Keratinocyte (primary cell): Measurements from ENCODE around the gene SIRT4. TPM values are rescaled to one million over a fixed set of nuclear protein-coding genes. Genes with fewer than 3 reads are reported as not detected.

Experiments
- DNase-seq: peaks from one replicate; pipeline ENCODE4 v3.0.0-alpha.2; 2011; ENCODE audit warnings: low read depth, missing footprints, low spot score
- FAIRE-seq: peaks from 2 replicates; lab custom pipeline; 2011; peaks lifted over from hg19 to GRCh38; lab: Jason Lieb, UNC
- H2AFZ ChIP-seq: 2 replicates; pipeline ENCODE4 v1.6.0; 2012; ENCODE audit warnings: low read length, control low read depth, inconsistent platforms; ENCODE audit not compliant: control insufficient read depth
- H3K27ac ChIP-seq: 2 replicates; pipeline ENCODE4 v1.5.1; 2011; ENCODE audit warnings: low read length; ENCODE audit not compliant: control insufficient read depth, insufficient read depth
- H3K27me3 ChIP-seq: 3 replicates; pipeline ENCODE4 v1.6.0; 2011; ENCODE audit warnings: low read length; ENCODE audit not compliant: control insufficient read depth, insufficient read depth; ENCODE audit errors: extremely low read depth
- H3K36me3 ChIP-seq, 2 experiments: 2 replicates in 1 of 2; 3 replicates in 1 of 2; pipeline ENCODE4 v1.5.1; 2011; ENCODE audit warnings: low read length in 2 of 2, mild to moderate bottlenecking in 1 of 2; ENCODE audit not compliant: control insufficient read depth in 2 of 2, insufficient read depth in 2 of 2; ENCODE audit errors: extremely low read depth in 1 of 2
- H3K4me1 ChIP-seq: 3 replicates; pipeline ENCODE4 v1.5.1; 2011; ENCODE audit warnings: low read length; ENCODE audit not compliant: control insufficient read depth, insufficient read depth; ENCODE audit errors: extremely low read depth
- H3K4me2 ChIP-seq: 3 replicates; pipeline ENCODE4 v1.6.0; 2011; ENCODE audit warnings: low read depth, low read length; ENCODE audit not compliant: control insufficient read depth, insufficient read depth; ENCODE audit errors: extremely low read depth
- H3K4me3 ChIP-seq, 3 experiments: fragments of 200-600 bp in 1 of 3; sonication (generic) in 1 of 3; 2 replicates in 2 of 3; 3 replicates in 1 of 3; pipeline ENCODE4 v1.5.1; 2011 to 2016; ENCODE audit warnings: low read length in 3 of 3, mild to moderate bottlenecking in 3 of 3, control low read depth in 2 of 3, inconsistent platforms in 1 of 3, low read depth in 1 of 3, mixed read lengths in 1 of 3, mixed run types in 1 of 3, moderate library complexity in 1 of 3; ENCODE audit not compliant: control insufficient read depth in 2 of 3, insufficient read depth in 2 of 3; ENCODE audit errors: extremely low read depth in 1 of 3
- H3K79me2 ChIP-seq: 2 replicates; pipeline ENCODE4 v1.6.0; 2012; ENCODE audit warnings: low read length; ENCODE audit not compliant: control insufficient read depth, insufficient read depth
- H3K9ac ChIP-seq: 3 replicates; pipeline ENCODE4 v1.6.0; 2011; ENCODE audit warnings: low read length; ENCODE audit not compliant: control insufficient read depth, insufficient read depth; ENCODE audit errors: extremely low read depth
- H3K9me1 ChIP-seq: 3 replicates; pipeline ENCODE4 v1.6.0; 2011; ENCODE audit warnings: low read length; ENCODE audit not compliant: control insufficient read depth, insufficient read depth; ENCODE audit errors: extremely low read depth
- H3K9me3 ChIP-seq: 2 replicates; pipeline ENCODE4 v1.5.1; 2012; ENCODE audit warnings: low read depth, low read length; ENCODE audit not compliant: control insufficient read depth
- H4K20me1 ChIP-seq: 3 replicates; pipeline ENCODE4 v1.6.0; 2011; ENCODE audit warnings: low read length; ENCODE audit not compliant: control insufficient read depth, insufficient read depth; ENCODE audit errors: extremely low read depth
- CTCF ChIP-seq, 3 experiments: IDR thresholded peaks in 1 of 3; conservative IDR thresholded peaks in 1 of 3; optimal IDR thresholded peaks in 1 of 3; 2 replicates in 2 of 3; 3 replicates in 1 of 3; pipeline versions ENCODE3 to v1.5.1; 2011; ENCODE audit warnings: low read length in 3 of 3, mild to moderate bottlenecking in 3 of 3, moderate library complexity in 2 of 3, control low read depth in 1 of 3, inconsistent platforms in 1 of 3; ENCODE audit not compliant: insufficient read depth in 2 of 3; ENCODE audit errors: extremely low read depth in 1 of 3
- EZH2 ChIP-seq: IDR thresholded peaks from one replicate; pipeline ENCODE4 v1.6.1; 2012; ENCODE audit warnings: inconsistent platforms, mild to moderate bottlenecking, low read length, moderate library complexity
- dilution Hi-C: fragments of 300-500 bp; cut with MboI; formaldehyde crosslinking; loops from one replicate; pipeline ENCODE4 v1.7.0; 2020; ENCODE audit warnings: low sequenced_read_pairs; ENCODE audit not compliant: extremely low pct_ligation_motif_present
- polyA plus RNA-seq, 5 experiments: library from polyadenylated mRNA; depleted of rRNA in 3 of 5; stranded (reverse) in 3 of 5; stranded (forward) in 1 of 5; unstranded in 1 of 5; fragments of >200 nt; gene quantifications; 1 replicate in 1 of 5; 2 replicates in 3 of 5; 3 replicates in 1 of 5; pipeline versions ENCODE4 v1.2.1 to v1.2.3, GENCODE V29; 2011 to 2012; ENCODE audit warnings: missing spikeins in 2 of 5, low read depth in 1 of 5, low replicate concordance in 1 of 5

The SIRT4 gene
- polyA plus RNA-seq, 1 donor (not counting 4 experiments of a cell fraction or from before 2014, with no cell fraction given): 0.98 TPM

GRCh38 chr12:120339256-120339655, 37.1 kb downstream of the SIRT4 start:
- FAIRE-seq (no peak), DNase-seq (no peak)
- no peak overlapping the region for H3K4me3 ChIP-seq
- H3K36me3 ChIP-seq: no peaks in the 10 kb centered on the region
- H3K9ac ChIP-seq: no peak overlapping the region
- TF ChIP-seq CTCF (optimal IDR thresholded peaks at IDR 0.05 in 1 of 3, IDR thresholded peaks at IDR 0.05 in 1 of 3, conservative IDR thresholded peaks at IDR 0.05 in 1 of 3; ENCODE audit: extremely low read depth in 1 of 3, insufficient read depth in 2 of 3, low read length in 3 of 3) (no peak), EZH2 (no peak)
- H3K27ac ChIP-seq: no peak overlapping the region
- H3K9me1 ChIP-seq: no peaks in the 10 kb centered on the region
- no peaks in the 10 kb centered on the region for H3K4me1 ChIP-seq
- H3K79me2 ChIP-seq: no peaks in the 10 kb centered on the region
- dilution Hi-C loops: no loop called here
- H3K27me3 ChIP-seq: no peaks in the 10 kb centered on the region
- H3K9me3 ChIP-seq: no peaks in the 10 kb centered on the region
- no peaks in the 10 kb centered on the region for H4K20me1 ChIP-seq
- H3K4me2 ChIP-seq: no peak overlapping the region
- no peak overlapping the region for H2AFZ ChIP-seq

DNA sequence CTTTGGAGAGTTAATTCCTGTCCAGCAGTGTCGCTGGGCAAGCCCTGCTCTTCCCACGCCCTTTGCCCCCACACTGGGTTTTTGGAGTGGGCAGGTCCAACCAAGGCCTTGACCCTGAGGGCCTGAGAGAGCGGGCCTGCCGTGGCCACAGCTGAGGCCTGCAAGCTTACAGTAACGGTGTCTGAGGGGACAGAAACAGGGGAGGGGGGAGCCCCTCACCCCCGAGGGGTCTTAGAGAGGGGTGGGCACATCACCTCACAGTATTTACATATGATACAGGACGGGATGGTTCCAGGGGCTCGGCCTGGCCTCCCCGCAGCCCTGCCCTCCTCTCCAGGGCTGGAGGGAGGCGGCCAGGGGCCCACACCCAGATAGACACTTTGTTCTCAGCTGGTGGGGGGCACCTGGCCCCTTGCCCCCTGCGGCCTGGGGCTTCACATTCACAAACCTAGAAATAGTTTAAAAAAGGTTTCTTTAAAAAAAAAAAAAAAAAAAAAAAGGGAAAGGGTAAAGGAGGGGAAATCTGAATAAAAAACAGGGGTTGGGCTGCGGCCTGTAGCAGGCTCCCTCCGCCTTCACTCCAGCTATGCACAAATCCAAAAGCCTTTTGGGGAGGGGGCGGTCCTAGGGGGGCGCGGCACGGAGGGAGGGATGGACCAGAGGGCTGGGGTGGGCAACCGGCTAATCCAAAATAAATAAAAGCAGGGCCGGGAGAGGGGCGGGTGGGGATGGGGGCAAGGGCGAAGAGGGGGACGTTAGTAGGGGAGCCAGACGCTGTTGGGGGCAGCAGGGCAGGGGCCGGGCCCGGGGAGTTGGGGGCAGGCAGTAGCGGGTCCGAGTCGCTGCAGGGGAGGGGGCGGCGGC, 40.3 kb downstream of the SIRT4 start:
- Histone ChIP-seq H3K9me3 (no peaks in the 10 kb centered on the region), H3K9ac (no peak overlapping the region), H4K20me1 (no peaks in the 10 kb centered on the region), H3K4me3 (no peak overlapping the region), H3K27ac (no peak overlapping the region), H3K27me3 (no peaks in the 10 kb centered on the region), H3K36me3 (no peaks in the 10 kb centered on the region), H3K4me1 (no peaks in the 10 kb centered on the region), H2AFZ (no peak overlapping the region), H3K4me2 (no peak overlapping the region), H3K9me1 (no peaks in the 10 kb centered on the region), H3K79me2 (no peaks in the 10 kb centered on the region)
- FAIRE-seq (no peak), DNase-seq (no peak)
- dilution Hi-C loops: no loop called here
- TF ChIP-seq EZH2: no peak
- TF ChIP-seq CTCF (optimal IDR thresholded peaks at IDR 0.05 in 1 of 3, IDR thresholded peaks at IDR 0.05 in 1 of 3, conservative IDR thresholded peaks at IDR 0.05 in 1 of 3; ENCODE audit: extremely low read depth in 1 of 3, insufficient read depth in 2 of 3, low read length in 3 of 3): no peak
